WTC11 (cell line): ENCODE measurements around the gene ENTPD8.

Experiments
- CTCF ChIP-seq: fragments of 200-600 bp; IDR thresholded peaks from 2 replicates; pipeline ENCODE4 v1.8.0; 2022; ENCODE audit warnings: antibody characterized with exemption
- E2F5 ChIP-seq: sonication (generic); formaldehyde crosslinking; IDR thresholded peaks from 2 replicates; pipeline ENCODE4 v1.8.1; 2022; ENCODE audit warnings: mild to moderate bottlenecking, moderate library complexity, missing genetic modification reagents
- HMGXB4 ChIP-seq: sonication (generic); formaldehyde crosslinking; IDR thresholded peaks from 2 replicates; pipeline ENCODE4 v1.8.1; 2023; ENCODE audit warnings: mild to moderate bottlenecking, moderate library complexity, missing genetic modification reagents
- NR1H2 ChIP-seq: sonication (generic); formaldehyde crosslinking; IDR thresholded peaks from 2 replicates; pipeline ENCODE4 v1.9.0; 2021; ENCODE audit warnings: mild to moderate bottlenecking, moderate library complexity, missing genetic modification reagents
- PRRX2 ChIP-seq: fragments of 250-450 bp; sonication (Bioruptor Pico); IDR thresholded peaks from 2 replicates; pipeline ENCODE4 v1.8.0; 2021; ENCODE audit warnings: mild to moderate bottlenecking
- SP1 ChIP-seq: sonication (generic); formaldehyde crosslinking; conservative IDR thresholded peaks from 2 replicates; pipeline ENCODE4 v1.8.1; 2022; ENCODE audit warnings: missing genetic modification reagents
- TP53 ChIP-seq: sonication (generic); formaldehyde crosslinking; IDR thresholded peaks from 2 replicates; pipeline ENCODE4 v1.8.1; 2023; ENCODE audit warnings: mild to moderate bottlenecking, missing genetic modification reagents
- ZBTB21 ChIP-seq: sonication (generic); formaldehyde crosslinking; IDR thresholded peaks from 2 replicates; pipeline ENCODE4 v1.8.1; 2023; ENCODE audit warnings: mild to moderate bottlenecking, missing genetic modification reagents, borderline replicate concordance

DNA sequence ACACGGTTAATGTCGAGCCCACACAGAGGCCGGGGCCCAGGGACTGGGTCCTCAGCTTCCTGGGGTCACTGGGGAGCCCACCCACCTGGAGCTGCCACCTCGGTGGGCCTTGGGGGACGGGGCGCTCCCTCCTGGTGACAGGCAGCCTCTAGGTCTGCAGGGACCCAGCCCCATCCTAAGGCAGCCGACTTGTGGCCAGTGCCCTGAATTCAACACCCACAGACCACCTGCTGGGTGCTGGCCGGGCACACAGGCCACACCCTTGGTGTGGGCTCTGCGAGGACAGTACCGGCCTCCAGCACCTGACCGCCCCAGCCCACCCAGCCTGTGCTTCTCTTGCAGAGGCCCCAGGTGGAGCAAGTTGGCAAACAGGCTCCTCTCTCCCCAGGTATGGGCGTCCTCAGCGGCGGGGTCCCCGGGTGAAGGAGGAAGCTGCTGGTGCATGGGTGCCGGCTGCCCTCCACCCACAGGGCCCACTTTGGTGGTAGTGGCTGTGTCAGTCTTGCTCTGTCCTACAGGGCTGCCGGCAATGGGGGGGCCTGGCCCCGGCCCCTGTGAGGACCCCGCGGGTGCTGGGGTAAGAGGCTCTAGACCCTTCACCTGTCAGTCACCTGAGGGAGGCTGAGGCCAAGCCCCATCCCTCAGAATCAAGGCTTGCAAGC is 8.3 kb downstream of the ENTPD8 start:
- TF ChIP-seq CTCF = no peak
- TF ChIP-seq SP1 = no peak
- no peak for TF ChIP-seq PRRX2 (CRISPR knock-in tag)
- no peak for TF ChIP-seq NR1H2 (CRISPR knock-in tag)
- TF ChIP-seq TP53 (CRISPR knock-in tag) = no peak
- no peak for TF ChIP-seq ZBTB21
- no peak for TF ChIP-seq HMGXB4
- no peak for TF ChIP-seq E2F5
